Peyer's patch (tissue), 4 donors: ENCODE data around the gene PLXNA2.

Experiments used
- CTCF ChIP-seq, 6 experiments: fragments of 450-650 bp in 4 of 6; fragments of 200-600 bp in 2 of 6; sonication (generic) in 1 of 6; IDR thresholded peaks; one replicate each; pipeline ENCODE4 v1.5.1; 2017 to 2019; ENCODE audit warnings: antibody characterized with exemption in 6 of 6, mild to moderate bottlenecking in 3 of 6, moderate library complexity in 1 of 6
- POLR2A ChIP-seq, 2 donors: fragments of 450-650 bp; IDR thresholded peaks; one replicate each; pipeline ENCODE4 v1.5.1; 2017; ENCODE audit warnings: antibody characterized with exemption in 2 of 2, mild to moderate bottlenecking in 2 of 2, moderate library complexity in 2 of 2

GRCh38 chr1:208006258-208006920, 237.8 kb downstream of the PLXNA2 start:
- TF ChIP-seq CTCF (IDR thresholded peaks at IDR 0.05) = no peak
- no peak for TF ChIP-seq POLR2A (IDR thresholded peaks at IDR 0.05)
